GM12874 (cell line): ENCODE results near the gene TDRKH.

Experiments used
- CTCF ChIP-seq: IDR thresholded peaks from 2 replicates; pipeline ENCODE4 v1.5.1; 2011; ENCODE audit warnings: low read depth, mild to moderate bottlenecking, control low read depth, low read length, moderate library complexity; ENCODE audit not compliant: insufficient read depth

TDRKH gene

DNA sequence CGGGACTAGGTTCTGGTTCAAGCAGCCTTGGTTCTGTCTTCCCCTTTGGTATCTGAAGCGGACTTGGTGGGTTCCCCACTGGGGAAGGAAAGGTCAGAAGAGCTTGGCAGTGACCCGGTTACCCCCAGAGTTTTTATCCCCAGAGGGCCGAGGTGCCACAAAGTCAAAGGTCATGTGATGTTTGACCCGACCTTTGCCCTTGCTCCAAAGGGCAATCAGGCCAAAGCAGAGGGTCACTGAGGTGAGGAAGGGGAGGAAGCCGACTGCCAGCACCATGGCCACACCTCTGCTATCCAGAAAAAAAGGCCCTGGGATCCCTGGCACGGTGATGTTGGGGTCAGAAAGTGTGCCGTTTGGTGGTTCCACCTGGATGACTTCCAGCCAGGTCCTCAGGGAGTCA lies 10.5 kb upstream of the TDRKH start:
- no peak for TF ChIP-seq CTCF

DNA sequence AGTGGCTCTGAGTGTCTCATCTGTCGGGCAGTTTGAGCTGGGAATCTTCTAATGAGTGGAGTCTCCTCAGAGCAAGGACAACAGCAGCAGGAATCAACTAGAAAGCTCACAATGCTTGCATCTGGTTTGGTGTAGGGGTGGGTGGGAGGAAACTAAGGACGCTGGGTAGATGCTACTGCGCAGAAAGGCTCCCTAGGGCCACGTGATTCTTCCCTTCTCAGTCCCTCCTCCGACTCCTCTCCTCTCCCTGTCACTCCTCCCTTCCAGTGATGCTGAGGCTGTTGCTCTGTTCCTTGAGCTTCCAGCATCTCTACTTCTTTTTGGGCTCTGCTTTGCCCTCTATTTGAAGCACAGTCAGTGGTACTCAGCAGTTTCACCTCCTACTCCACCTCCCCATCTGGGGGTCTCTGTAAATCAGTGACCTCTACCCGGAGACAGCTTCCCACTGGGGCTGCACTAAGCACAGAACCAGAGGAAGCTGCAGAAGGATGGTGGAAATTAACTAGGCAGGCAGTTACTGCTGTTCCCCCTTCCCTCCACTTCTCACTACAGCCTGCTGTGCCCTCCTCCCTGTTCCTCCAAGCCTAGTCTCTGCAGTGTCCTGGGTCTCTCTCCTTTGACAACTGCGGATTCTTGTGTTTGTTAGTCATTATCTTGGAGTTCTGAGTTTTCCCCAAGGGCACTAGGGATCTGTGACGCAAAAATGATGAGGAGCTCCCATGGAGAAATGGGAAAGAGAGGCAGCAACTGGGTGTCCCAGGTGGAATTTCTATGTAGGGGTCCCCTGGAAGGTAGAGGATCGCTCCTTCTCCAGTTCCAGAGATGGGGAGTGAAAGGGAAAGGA lies 9.1 kb upstream of the TDRKH start:
- no peak for TF ChIP-seq CTCF

DNA sequence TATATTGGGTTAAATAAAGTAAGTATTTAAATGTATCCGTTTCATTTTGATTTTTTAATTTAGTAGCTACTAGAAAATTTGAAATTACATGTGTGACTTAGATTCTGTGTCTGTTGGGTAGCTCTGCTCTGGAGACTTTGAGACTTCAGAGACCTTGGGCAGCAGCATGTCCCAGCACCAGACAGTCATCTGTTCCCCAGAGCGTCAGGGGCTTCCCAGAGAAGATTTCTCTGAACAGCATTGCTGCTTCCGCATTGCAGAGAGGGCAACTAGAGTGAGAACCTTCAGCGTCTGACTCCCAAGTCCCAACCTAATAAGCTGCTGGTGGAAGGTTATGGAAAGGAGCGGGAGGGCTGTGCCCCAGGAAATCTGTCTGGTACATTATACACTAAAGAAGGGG lies 8.3 kb upstream of the TDRKH start:
- no peak for TF ChIP-seq CTCF

GRCh38 chr1:151790940-151791651 lies 796 bp upstream of the TDRKH start:
- TF ChIP-seq CTCF, result no peak

GRCh38 chr1:151787689-151788088 lies 2.6 kb downstream of the TDRKH start:
- TF ChIP-seq CTCF, result no peak

- TF ChIP-seq CTCF, result no peak
Measured at GRCh38 chr1:151783796-151784195, 6.5 kb downstream of the TDRKH start.

GRCh38 chr1:151782741-151783140 lies 7.6 kb downstream of the TDRKH start:
- TF ChIP-seq CTCF, result no peak
